Esophagus (tissue), 2 donors: ENCODE measurements around the gene B9D1. TPM values are rescaled to one million over a fixed set of nuclear protein-coding genes. Genes with fewer than 3 reads are reported as not detected.
A peak's percentile ranks its signal among the peaks of the same experiment; 100 is the strongest.

ENCODE experiments used
- H3K27ac ChIP-seq, 2 donors: one replicate each; pipeline ENCODE4 v1.5.1; 2013; ENCODE audit warnings: low read depth in 2 of 2, mild to moderate bottlenecking in 2 of 2, inconsistent platforms in 1 of 2, low read length in 1 of 2, moderate library complexity in 1 of 2
- H3K27me3 ChIP-seq, 2 donors: one replicate each; pipeline ENCODE4 v1.6.1; 2013; ENCODE audit warnings: low read length in 2 of 2, control low read depth in 1 of 2, mild to moderate bottlenecking in 1 of 2; ENCODE audit not compliant: insufficient read depth in 2 of 2, control insufficient read depth in 1 of 2
- H3K36me3 ChIP-seq, 2 donors: one replicate each; pipeline ENCODE4 v1.6.1; 2013; ENCODE audit warnings: low read length in 1 of 2; ENCODE audit not compliant: control insufficient read depth in 2 of 2, insufficient read depth in 2 of 2
- H3K4me1 ChIP-seq, 2 donors: one replicate each; pipeline ENCODE4 v1.6.1; 2013; ENCODE audit warnings: low read length in 1 of 2; ENCODE audit not compliant: control insufficient read depth in 2 of 2, insufficient read depth in 2 of 2
- H3K4me3 ChIP-seq, 2 donors: one replicate each; pipeline ENCODE4 v1.5.1; 2013; ENCODE audit warnings: low read length in 2 of 2, mild to moderate bottlenecking in 2 of 2, low read depth in 1 of 2, moderate library complexity in 1 of 2
- H3K9me3 ChIP-seq, 2 donors: one replicate each; pipeline ENCODE4 v1.6.1; 2013; ENCODE audit warnings: mild to moderate bottlenecking in 2 of 2, low read depth in 1 of 2, low read length in 1 of 2, moderate library complexity in 1 of 2; ENCODE audit not compliant: control insufficient read depth in 2 of 2, insufficient read depth in 1 of 2
- WGBS, 2 donors: extraction: QIAGEN DNeasy Blood & Tissue Kit; methylation state at CpG; one replicate each; pipeline ENCODE4 v1.1.7; 2013; 5-methylcytosine and 5-hydroxymethylcytosine counted together
- polyA plus RNA-seq, 2 donors: library from polyadenylated mRNA; stranded (reverse); fragments of 200-250 nt; gene quantifications; one replicate each; pipeline ENCODE4 v1.2.3, GENCODE V29; 2013
- donor health status: healthy with polysubstance abuse.
- donor health status: Bipolar disorder and iron deficiency.

Gene B9D1
- polyA plus RNA-seq, 2 donors, result 8.2 to 11.5 TPM

DNA sequence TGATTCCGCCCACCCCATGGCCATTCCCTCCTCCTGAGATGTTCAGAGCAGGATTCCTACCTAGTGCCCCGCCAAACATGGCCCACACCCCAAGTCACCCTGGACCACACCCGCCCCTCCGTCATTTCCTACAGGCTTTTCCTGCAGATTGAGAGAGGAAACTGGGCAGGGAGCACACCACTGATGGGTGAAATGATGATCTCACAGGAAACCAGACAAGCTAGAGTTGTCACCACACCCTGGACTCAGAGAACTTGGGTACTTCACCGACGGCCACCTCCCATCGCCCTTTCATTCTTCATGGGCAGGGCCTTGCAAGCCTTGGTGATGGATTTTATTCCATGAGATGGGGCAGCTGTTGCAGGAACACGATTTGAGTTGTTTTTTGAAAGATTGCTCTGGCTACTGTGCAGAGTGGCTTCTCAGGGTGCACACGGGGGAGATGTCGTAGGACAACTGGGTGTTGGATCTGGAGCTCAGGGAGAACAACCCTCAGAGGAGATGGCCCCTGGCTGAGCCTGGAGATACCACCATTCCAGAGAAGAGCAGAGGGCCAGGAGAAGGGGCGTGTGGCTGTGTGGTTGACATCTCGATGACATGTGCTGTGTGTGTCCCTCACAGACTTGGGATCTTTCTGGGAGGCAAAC lies 7.4 kb upstream of the B9D1 start:
- no peak overlapping the region for H3K4me3 ChIP-seq
- H3K27ac ChIP-seq, result peak overlapping the region in 1 of 2 donors; percentile 85
- H3K36me3 ChIP-seq, result no peaks in the 10 kb centered on the region
- peaks cover 4 to 11% of the 10 kb centered on the region in 2 donors for H3K4me1 ChIP-seq
- H3K27me3 ChIP-seq, result no peaks in the 10 kb centered on the region
- no peaks in the 10 kb centered on the region for H3K9me3 ChIP-seq
- WGBS, 2 donors, result 66 to 67% methylated on average over 12 of the region's 12 CpGs

DNA sequence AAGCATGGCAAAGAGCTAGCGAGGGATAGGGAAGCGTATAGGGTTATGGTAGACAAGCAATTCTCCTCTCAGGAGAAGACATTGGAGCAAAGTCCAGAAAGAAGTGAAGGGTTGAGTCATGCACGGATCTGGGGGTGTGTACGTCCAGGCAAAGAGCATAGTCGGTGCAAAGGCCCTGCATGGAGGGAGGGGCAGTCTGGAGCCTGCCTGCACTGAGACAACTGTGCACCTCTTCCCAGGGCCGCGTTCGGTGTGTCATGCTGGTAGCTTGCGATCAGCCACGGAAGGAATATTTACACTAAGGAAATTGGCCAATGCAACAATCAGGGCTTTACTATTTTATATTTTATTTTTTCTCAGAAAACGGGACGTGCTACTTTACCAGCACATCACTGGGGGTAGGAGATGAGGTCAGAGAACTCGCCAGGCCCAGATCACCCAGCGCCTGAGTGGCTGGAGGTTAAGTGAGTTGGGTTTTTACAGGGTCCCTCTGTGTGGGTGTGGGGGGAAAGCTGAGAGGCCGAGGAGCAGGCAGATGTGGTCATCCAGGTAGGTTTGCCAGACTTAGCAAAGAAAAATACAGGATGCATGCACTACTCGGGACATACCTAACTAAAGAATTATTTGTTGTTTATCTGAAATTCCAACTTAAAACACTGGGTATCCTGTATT lies 6.7 kb upstream of the B9D1 start:
- Histone ChIP-seq H3K36me3 (no peaks in the 10 kb centered on the region), H3K27me3 (no peaks in the 10 kb centered on the region), H3K27ac (peak overlapping the region in 1 of 2 donors; percentile 78), H3K9me3 (no peaks in the 10 kb centered on the region), H3K4me1 (peaks cover 4 to 13% of the 10 kb centered on the region in 2 donors), H3K4me3 (no peak overlapping the region)
- 88 to 92% methylated on average over 16 of the region's 16 CpGs for WGBS, 2 donors

DNA sequence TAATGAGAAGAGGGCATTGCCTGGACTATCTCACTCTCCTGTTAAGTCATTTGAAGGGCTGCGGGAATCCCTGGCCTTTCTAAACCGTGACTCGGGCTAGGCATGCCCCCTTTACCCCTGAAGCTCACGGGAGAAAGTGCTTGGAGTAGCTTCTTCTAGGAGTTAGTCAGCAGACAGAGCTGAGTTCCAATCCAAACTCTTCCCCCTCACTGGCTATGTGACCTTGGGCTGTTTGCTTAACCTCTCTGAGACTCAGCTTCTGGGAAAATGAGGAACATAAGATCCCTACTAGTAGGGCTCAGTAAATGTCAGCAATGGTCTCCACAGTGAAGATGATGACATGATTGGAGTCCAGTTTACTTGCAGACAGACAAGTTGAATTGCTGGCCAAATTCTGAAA lies 5.7 kb upstream of the B9D1 start:
- Histone ChIP-seq H3K4me1 (peaks cover 4 to 13% of the 10 kb centered on the region in 2 donors), H3K27me3 (no peaks in the 10 kb centered on the region), H3K36me3 (no peaks in the 10 kb centered on the region), H3K9me3 (no peaks in the 10 kb centered on the region), H3K4me3 (no peak overlapping the region), H3K27ac (no peak overlapping the region)
- 85 to 88% methylated on average over 4 of the region's 4 CpGs for WGBS, 2 donors

DNA sequence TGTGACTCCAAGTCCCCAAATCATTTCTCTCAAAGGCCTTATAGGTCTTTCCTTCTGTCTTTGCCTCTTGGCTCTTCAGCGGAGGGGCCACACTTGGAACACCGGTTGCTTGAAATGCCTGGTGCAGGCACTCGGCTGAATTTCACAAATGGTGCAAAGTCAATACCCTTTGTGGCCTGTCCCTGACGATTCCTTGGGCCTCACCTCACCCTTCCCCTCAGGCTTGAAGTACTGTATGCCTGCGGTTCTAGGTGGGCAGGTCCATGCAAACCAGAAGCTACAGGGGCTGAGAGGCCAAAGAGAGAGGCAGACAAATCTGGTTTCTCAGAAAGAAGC lies 4.1 kb upstream of the B9D1 start:
- Histone ChIP-seq H3K4me3 (no peak overlapping the region), H3K36me3 (no peaks in the 10 kb centered on the region), H3K4me1 (peaks cover 4 to 13% of the 10 kb centered on the region in 2 donors), H3K27ac (no peak overlapping the region), H3K9me3 (no peaks in the 10 kb centered on the region), H3K27me3 (no peaks in the 10 kb centered on the region)
- 81 to 87% methylated on average over 5 of the region's 5 CpGs for WGBS, 2 donors

DNA sequence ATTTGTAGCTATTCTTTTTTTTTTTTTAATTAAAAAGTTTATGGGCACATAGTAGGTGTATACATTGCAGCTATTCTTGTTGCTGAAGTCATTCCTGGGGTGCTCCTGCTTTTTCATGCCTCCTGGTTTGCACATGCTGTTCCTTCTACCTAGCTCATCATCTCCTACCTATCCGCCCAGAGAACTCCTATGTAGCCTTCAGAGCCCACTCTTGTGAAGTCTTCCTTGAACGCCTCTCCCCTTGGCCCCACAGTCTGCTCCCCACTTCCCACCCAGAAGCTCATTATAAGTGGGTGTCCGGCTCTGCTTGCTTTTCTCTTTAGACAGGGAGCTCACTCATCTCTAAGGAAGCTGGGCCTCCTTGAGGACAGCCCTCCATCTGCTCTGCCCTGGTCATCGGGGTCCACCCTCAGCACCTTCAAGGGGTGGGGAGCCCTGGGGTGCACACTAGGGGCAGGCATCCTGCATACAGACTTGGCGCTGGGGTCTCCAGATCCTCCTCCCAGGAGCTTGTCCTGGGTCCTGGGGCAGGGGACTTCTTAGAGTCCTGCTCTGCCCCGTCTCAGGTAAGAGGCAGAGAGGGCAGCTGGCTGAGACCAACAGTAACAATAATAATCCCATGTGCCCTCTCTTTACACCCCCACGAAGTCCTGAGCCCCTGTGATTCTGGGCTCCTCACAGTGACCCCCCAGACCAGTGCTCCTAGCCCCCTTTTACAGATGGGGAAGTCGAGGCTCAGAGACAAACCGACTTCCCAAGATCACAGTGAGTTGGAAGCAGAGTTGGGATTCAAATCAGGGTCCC lies 3.5 kb upstream of the B9D1 start:
- H3K36me3 ChIP-seq, result no peaks in the 10 kb centered on the region
- peaks cover 4 to 13% of the 10 kb centered on the region in 2 donors for H3K4me1 ChIP-seq
- no peaks in the 10 kb centered on the region for H3K9me3 ChIP-seq
- no peaks in the 10 kb centered on the region for H3K27me3 ChIP-seq
- WGBS, 2 donors, result 85 to 87% methylated on average over 9 of the region's 9 CpGs
- H3K4me3 ChIP-seq, result no peak overlapping the region
- H3K27ac ChIP-seq, result no peak overlapping the region

DNA sequence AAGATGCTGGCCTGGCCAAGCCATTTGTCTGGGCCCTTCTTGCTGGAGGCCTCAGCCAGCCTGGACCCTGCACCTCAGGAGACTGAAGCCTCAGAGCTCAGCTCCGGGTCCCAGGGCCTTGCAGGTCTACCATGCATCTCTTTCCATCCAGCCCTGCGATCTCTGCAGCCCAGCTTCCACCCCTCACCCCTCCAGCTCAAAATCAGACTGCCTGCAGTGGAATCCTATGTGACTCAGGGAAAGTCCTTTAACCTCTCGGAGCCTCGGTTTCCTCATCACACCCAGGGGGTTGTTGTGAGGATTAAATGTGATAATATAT lies 2.9 kb upstream of the B9D1 start:
- Histone ChIP-seq H3K27ac (no peak overlapping the region), H3K9me3 (no peaks in the 10 kb centered on the region), H3K27me3 (no peaks in the 10 kb centered on the region), H3K36me3 (no peaks in the 10 kb centered on the region), H3K4me3 (no peak overlapping the region), H3K4me1 (peaks cover 4 to 7% of the 10 kb centered on the region in 2 donors)
- WGBS, 2 donors, result 88 to 91% methylated on average over 4 of the region's 4 CpGs

DNA sequence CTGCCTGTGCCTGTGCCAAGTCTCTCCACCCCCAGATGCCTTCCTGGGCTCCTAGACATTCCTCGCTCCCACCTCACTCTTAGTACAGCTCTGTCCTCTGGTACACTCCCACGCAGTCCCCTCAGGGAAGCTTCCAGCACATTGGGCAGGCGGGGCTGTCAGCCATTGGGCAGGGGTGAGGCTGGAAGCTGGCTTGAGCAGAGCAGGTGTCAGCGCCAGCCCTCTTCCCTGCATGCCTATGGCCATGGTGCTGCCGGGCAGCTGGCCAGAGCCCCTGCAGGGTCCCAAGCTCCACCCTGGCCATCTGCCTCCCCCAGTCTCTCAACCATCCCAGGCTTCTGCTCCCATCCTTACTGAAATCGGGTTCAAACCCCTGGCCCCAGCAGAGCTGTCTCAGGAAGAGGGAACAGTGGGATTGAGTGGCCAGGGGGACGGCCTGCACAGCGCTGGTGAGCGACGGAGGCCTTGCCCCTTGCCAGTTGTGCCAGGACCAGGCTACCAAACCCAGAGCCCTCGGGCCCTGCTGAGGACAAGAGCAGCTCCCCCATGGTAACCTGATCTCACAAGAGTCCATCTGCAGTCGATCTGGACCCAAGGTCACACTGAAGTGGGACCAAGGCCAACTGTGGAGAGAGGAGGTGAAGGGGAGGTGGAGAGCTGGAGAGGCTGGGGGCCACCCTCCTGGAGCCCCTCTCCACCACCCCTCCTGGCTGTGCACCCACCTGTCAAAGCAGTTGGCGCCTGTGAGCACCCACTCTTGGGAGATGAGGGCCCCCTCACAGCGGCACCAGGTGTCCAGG lies 2.4 kb upstream of the B9D1 start:
- Histone ChIP-seq H3K4me1 (peaks cover under 1 to 2% of the 10 kb centered on the region in 2 donors), H3K9me3 (no peaks in the 10 kb centered on the region), H3K4me3 (no peak overlapping the region), H3K27ac (no peak overlapping the region), H3K36me3 (no peaks in the 10 kb centered on the region), H3K27me3 (no peaks in the 10 kb centered on the region)
- WGBS, 2 donors, result 71 to 73% methylated on average over 14 of the region's 14 CpGs

DNA sequence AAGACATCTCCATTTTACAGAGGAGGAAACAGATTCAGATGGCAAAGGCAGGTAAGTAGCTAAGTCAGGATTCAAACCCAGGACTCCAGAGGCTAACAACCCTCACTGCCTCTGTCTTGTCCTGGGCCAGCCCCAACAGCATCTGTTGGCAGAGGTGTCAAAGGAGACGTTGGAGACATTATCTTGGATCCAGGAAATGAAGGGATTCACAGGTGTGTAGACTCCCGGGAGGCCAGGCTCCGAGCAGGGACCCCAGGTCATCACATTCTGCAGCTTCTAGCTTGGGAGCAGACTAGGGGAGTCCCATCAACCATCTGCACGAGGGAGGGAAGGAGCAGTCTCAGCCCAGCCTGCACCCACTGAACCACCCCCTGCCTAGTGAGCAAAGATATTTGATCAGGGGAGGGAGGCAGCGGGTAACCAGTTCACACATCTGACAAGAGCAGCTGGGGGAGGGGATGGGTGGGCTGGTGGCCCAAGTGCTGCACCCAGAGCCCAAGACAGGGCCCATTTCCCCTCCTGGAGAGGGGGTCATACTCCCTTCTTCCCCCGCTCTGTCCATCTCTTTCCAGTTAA lies 1.0 kb upstream of the B9D1 start:
- H3K36me3 ChIP-seq, result no peaks in the 10 kb centered on the region
- H3K4me1 ChIP-seq, result peaks cover 0 to 2% of the 10 kb centered on the region in 2 donors
- H3K4me3 ChIP-seq, result peak overlapping the region in 1 of 2 donors; percentile 67
- no peaks in the 10 kb centered on the region for H3K27me3 ChIP-seq
- no peaks in the 10 kb centered on the region for H3K9me3 ChIP-seq
- no peak overlapping the region for H3K27ac ChIP-seq
- WGBS, 2 donors, result 52 to 61% methylated on average over 6 of the region's 6 CpGs

DNA sequence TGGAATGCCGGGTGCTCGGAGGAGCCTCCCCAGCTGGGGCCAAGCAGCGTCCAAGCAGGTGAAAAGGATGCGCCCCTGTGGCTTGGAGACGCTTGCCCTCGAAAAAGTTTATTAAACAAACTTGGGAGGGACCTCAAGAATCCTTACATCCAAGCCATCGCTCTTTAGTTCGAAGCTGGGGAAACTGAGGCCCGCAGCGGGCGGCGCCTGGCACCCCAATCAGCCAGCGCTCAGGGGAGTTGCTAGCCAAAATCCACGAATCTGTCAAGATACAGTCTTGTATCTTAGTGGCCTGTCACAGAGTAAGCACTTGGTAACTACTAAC lies 553 bp upstream of the B9D1 start:
- Histone ChIP-seq H3K9me3 (no peaks in the 10 kb centered on the region), H3K27ac (peak overlapping the region; percentile 90 to 95), H3K4me1 (peaks cover 0 to 2% of the 10 kb centered on the region in 2 donors), H3K4me3 (peak overlapping the region; percentile 63 to 67), H3K36me3 (no peaks in the 10 kb centered on the region), H3K27me3 (no peaks in the 10 kb centered on the region)
- 23 to 28% methylated on average over 14 of the region's 14 CpGs for WGBS, 2 donors
